Astrocyte (in vitro differentiated cells and primary cell): ENCODE measurements around the gene NF2. TPM values are rescaled to one million over a fixed set of nuclear protein-coding genes. Genes with fewer than 3 reads are reported as not detected.

Experiments
- DNase-seq: peaks from one replicate; pipeline ENCODE4 v3.0.0-alpha.2; 2010; ENCODE audit warnings: low read depth
- FAIRE-seq: peaks from 2 replicates; lab custom pipeline; 2011; peaks lifted over from hg19 to GRCh38; lab: Jason Lieb, UNC
- H2AFZ ChIP-seq: 2 replicates; pipeline ENCODE4 v1.6.0; 2012; ENCODE audit warnings: low read depth, low read length, inconsistent platforms
- H3K27ac ChIP-seq: 2 replicates; pipeline ENCODE4 v1.5.1; 2011; ENCODE audit warnings: low read depth, low read length, inconsistent platforms
- H3K27me3 ChIP-seq: 2 replicates; pipeline ENCODE4 v1.6.0; 2011; ENCODE audit warnings: low read length, inconsistent platforms; ENCODE audit not compliant: insufficient read depth
- H3K36me3 ChIP-seq: 2 replicates; pipeline ENCODE4 v1.5.1; 2011; ENCODE audit warnings: low read length, inconsistent platforms; ENCODE audit not compliant: insufficient read depth
- H3K4me1 ChIP-seq: 2 replicates; pipeline ENCODE4 v1.5.1; 2011; ENCODE audit warnings: low read length, inconsistent platforms; ENCODE audit not compliant: insufficient read depth
- H3K4me2 ChIP-seq: 2 replicates; pipeline ENCODE4 v1.6.0; 2012; ENCODE audit warnings: low read length, inconsistent platforms
- H3K4me3 ChIP-seq: 2 replicates; pipeline ENCODE4 v1.5.1; 2011; ENCODE audit warnings: low read depth, mild to moderate bottlenecking, low read length, inconsistent platforms; ENCODE audit not compliant: insufficient read depth
- H3K79me2 ChIP-seq: 2 replicates; pipeline ENCODE4 v1.6.0; 2012; ENCODE audit warnings: mild to moderate bottlenecking, low read length, inconsistent platforms; ENCODE audit not compliant: insufficient read depth
- H3K9ac ChIP-seq: 2 replicates; pipeline ENCODE4 v1.6.0; 2012; ENCODE audit warnings: mild to moderate bottlenecking, low read length, inconsistent platforms
- H3K9me3 ChIP-seq: 2 replicates; pipeline ENCODE4 v1.5.1; 2012; ENCODE audit warnings: low read depth, mild to moderate bottlenecking, low read length, inconsistent platforms; ENCODE audit not compliant: insufficient read depth
- H4K20me1 ChIP-seq: 2 replicates; pipeline ENCODE4 v1.6.0; 2012; ENCODE audit warnings: low read length, inconsistent platforms; ENCODE audit not compliant: insufficient read depth
- H3K27ac Mint-ChIP-seq: one replicate; pipeline ENCODE4 v1.8.0; 2021; ENCODE audit warnings: mild to moderate bottlenecking, mixed read lengths; ENCODE audit not compliant: unreplicated experiment
- H3K27me3 Mint-ChIP-seq: one replicate; pipeline ENCODE4 v1.8.0; 2021; ENCODE audit warnings: low read depth, mixed read lengths; ENCODE audit not compliant: unreplicated experiment
- H3K36me3 Mint-ChIP-seq: one replicate; pipeline ENCODE4 v1.8.0; 2021; ENCODE audit warnings: low read depth, mixed read lengths; ENCODE audit not compliant: unreplicated experiment
- H3K4me1 Mint-ChIP-seq: one replicate; pipeline ENCODE4 v1.8.0; 2021; ENCODE audit warnings: low read depth, mixed read lengths; ENCODE audit not compliant: unreplicated experiment
- H3K4me3 Mint-ChIP-seq: one replicate; pipeline ENCODE4 v1.8.0; 2021; ENCODE audit warnings: mild to moderate bottlenecking, moderate library complexity, mixed read lengths; ENCODE audit not compliant: unreplicated experiment
- H3K9me3 Mint-ChIP-seq: one replicate; pipeline ENCODE4 v1.8.0; 2021; ENCODE audit warnings: mild to moderate bottlenecking, mixed read lengths; ENCODE audit not compliant: unreplicated experiment
- EZH2 ChIP-seq: IDR thresholded peaks from 2 replicates; pipeline ENCODE4 v1.6.1; 2012; ENCODE audit warnings: mild to moderate bottlenecking, low read length, inconsistent platforms; ENCODE audit not compliant: insufficient read depth
- total RNA-seq: library from RNA; stranded (reverse); gene quantifications from 2 replicates; pipeline ENCODE4 v1.2.1, GENCODE V29; 2021
- TF ChIP-seq, protein P1 (sequence below): IDR thresholded peaks from 2 replicates; pipeline ENCODE4 v1.5.1; 2011; ENCODE audit warnings: low read depth, mild to moderate bottlenecking, inconsistent platforms, low read length, moderate library complexity; ENCODE audit not compliant: insufficient read depth

The NF2 gene
- total RNA-seq, 1 donor from 2014 or later = 93.4 TPM

DNA sequence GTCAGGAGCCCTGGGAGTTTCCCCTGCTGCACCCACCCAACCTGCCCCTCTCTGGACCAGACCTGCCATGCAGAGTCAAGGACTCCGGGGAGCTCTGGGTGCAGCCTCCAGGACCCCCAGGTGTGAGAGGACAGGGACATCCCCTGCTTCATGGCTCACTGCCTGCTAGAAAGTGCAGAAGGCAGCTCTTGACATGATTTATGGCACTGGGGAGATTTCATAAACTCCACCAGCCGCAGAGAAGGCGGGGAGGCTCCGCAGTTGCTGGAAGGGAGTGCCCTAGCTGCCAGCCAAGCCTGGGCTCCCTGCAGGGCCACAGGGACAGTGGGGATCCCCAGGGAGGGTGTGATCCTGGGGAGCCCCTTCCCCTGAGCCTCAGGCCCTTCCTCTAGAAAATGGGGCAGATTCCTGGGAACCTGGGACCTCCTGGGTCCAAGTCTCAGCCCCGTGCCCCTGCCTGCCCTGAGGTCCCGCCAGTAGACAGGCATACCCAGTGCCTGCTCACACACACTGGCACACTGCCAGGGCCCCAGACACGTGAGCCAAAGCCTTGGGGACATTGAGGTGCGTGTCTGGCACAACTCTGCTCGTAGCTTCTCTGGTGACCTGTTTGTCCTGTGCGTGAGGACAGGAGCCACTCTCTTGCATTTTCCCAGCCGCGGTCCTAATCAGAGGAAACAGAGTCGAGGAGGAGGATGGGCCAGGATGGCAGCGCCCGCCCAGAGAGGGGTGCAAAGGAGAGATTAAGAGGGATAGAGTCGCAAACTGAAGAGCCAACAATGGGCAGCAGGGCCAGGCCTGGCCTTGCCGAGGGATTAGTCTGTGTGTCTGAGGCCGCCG lies 130.1 kb downstream of the NF2 start:
- Histone ChIP-seq H3K27ac (no peak overlapping the region), H2AFZ (no peak overlapping the region), H3K27me3 (no peaks in the 10 kb centered on the region), H3K9me3 (no peaks in the 10 kb centered on the region), H3K9ac (no peak overlapping the region), H3K36me3 (no peaks in the 10 kb centered on the region), H3K4me1 (no peaks in the 10 kb centered on the region), H3K4me2 (no peak overlapping the region), H3K79me2 (no peaks in the 10 kb centered on the region), H4K20me1 (peaks cover 5% of the 10 kb centered on the region), H3K4me3 (no peak overlapping the region)
- H3K4me1 Mint-ChIP-seq = no peaks in the 10 kb centered on the region
- peaks cover 3% of the 10 kb centered on the region for H3K36me3 Mint-ChIP-seq
- no peak overlapping the region for H3K4me3 Mint-ChIP-seq
- DNase-seq (no peak), FAIRE-seq (no peak)
- no peak for TF ChIP-seq EZH2
- TF ChIP-seq, protein P1, sequence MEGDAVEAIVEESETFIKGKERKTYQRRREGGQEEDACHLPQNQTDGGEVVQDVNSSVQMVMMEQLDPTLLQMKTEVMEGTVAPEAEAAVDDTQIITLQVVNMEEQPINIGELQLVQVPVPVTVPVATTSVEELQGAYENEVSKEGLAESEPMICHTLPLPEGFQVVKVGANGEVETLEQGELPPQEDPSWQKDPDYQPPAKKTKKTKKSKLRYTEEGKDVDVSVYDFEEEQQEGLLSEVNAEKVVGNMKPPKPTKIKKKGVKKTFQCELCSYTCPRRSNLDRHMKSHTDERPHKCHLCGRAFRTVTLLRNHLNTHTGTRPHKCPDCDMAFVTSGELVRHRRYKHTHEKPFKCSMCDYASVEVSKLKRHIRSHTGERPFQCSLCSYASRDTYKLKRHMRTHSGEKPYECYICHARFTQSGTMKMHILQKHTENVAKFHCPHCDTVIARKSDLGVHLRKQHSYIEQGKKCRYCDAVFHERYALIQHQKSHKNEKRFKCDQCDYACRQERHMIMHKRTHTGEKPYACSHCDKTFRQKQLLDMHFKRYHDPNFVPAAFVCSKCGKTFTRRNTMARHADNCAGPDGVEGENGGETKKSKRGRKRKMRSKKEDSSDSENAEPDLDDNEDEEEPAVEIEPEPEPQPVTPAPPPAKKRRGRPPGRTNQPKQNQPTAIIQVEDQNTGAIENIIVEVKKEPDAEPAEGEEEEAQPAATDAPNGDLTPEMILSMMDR = no peak
- H3K27ac Mint-ChIP-seq = no peak overlapping the region
- no peaks in the 10 kb centered on the region for H3K27me3 Mint-ChIP-seq
- no peaks in the 10 kb centered on the region for H3K9me3 Mint-ChIP-seq

DNA sequence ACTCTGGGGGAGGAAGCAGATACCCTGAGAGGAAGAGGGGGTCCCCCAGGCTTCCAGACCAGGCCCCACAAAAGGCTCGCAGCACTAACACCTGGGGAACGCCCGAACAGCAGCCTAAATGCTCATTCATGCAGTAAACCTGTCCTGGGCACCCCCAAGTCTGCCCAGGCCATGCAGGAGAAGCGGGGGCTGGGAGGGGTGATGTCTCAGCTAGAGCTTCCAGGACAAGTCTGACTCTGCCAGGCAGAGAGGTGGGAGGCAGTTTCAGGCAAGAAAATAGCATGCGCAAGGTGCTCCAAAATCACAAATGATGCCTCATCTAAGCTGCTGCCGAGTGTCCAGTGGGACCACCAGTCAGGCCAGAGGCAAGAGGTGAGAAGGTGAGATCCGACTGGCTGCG lies 131.0 kb downstream of the NF2 start:
- Mint-ChIP-seq H3K36me3 (peaks cover 6% of the 10 kb centered on the region), H3K27me3 (no peaks in the 10 kb centered on the region), H3K4me3 (no peak overlapping the region), H3K27ac (no peak overlapping the region), H3K9me3 (no peaks in the 10 kb centered on the region), H3K4me1 (no peaks in the 10 kb centered on the region)
- no peaks in the 10 kb centered on the region for H3K36me3 ChIP-seq
- no peaks in the 10 kb centered on the region for H3K4me1 ChIP-seq
- H3K79me2 ChIP-seq = no peaks in the 10 kb centered on the region
- H3K4me2 ChIP-seq = no peak overlapping the region
- H3K9ac ChIP-seq = no peak overlapping the region
- no peaks in the 10 kb centered on the region for H3K27me3 ChIP-seq
- peaks cover 5% of the 10 kb centered on the region for H4K20me1 ChIP-seq
- H2AFZ ChIP-seq = no peak overlapping the region
- no peak for FAIRE-seq
- no peaks in the 10 kb centered on the region for H3K9me3 ChIP-seq
- no peak for DNase-seq
- no peak overlapping the region for H3K4me3 ChIP-seq
- TF ChIP-seq EZH2 = no peak
- TF ChIP-seq, protein P1 = no peak
- no peak overlapping the region for H3K27ac ChIP-seq

DNA sequence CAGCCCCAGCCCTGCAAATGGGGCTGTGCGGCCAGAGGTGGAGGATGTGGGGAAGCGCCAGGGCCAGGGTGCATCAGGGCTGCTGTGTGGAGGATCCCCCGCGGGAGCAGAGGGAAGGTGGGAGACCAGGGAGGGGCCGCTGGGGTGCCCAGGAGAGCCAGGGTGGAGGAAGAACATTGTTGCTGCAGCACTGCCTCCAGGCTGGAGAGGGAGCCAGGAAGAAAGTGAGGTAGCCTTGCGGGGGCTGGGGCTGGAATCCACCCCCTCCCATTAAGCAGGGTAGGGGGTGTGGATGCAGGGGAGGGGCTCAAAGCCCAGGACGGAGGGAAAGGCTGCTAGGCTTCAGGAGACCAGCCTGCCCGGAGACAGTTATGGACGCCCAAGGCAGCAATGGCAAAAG lies 131.4 kb downstream of the NF2 start:
- TF ChIP-seq, protein P1 = no peak
- no peak for TF ChIP-seq EZH2
- Histone ChIP-seq H3K9ac (no peak overlapping the region), H3K36me3 (no peaks in the 10 kb centered on the region), H3K4me2 (no peak overlapping the region), H2AFZ (no peak overlapping the region), H3K4me1 (no peaks in the 10 kb centered on the region), H3K79me2 (no peaks in the 10 kb centered on the region), H3K27me3 (no peaks in the 10 kb centered on the region), H3K9me3 (no peaks in the 10 kb centered on the region), H3K4me3 (no peak overlapping the region), H4K20me1 (peaks cover 5% of the 10 kb centered on the region), H3K27ac (no peak overlapping the region)
- Mint-ChIP-seq H3K27me3 (no peaks in the 10 kb centered on the region), H3K36me3 (peaks cover 9% of the 10 kb centered on the region), H3K9me3 (no peaks in the 10 kb centered on the region), H3K4me1 (no peaks in the 10 kb centered on the region), H3K4me3 (no peak overlapping the region), H3K27ac (no peak overlapping the region)
- FAIRE-seq (no peak), DNase-seq (no peak)
